Occipital lobe (tissue), 2 donors: ENCODE results near the gene CFAP61. TPM values are rescaled to one million over a fixed set of nuclear protein-coding genes. Genes with fewer than 3 reads are reported as not detected.

Source experiments
- DNase-seq: peaks from one replicate; lab custom pipeline; 2025; lab: John Stamatoyannopoulos, UW
- total RNA-seq: library from RNA; depleted of rRNA; stranded (reverse); fragments of >200 nt; gene quantifications from one replicate; pipeline ENCODE4 v1.2.3, GENCODE V29; 2014

Gene CFAP61
- total RNA-seq, 1 donor from 2014 or later: 3.1 TPM

DNA sequence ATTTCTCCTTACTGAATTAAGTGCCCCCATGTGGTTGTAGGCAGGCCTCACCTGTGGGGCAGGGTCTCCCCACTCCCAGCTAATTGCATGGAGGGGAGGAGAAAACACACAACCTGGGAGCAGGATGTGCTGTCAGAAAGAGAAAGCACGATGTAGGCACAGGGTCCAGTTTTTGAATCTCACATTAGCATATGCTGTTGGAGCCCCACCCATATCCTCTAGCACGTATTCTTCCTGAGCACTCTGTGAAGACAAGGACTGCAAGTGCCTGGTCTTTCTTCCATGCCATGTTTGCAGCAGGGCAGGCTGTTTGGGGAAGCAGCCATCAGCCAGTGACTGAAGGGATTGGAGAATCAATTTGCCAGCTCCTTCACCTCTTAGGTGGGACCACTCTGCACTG is 108.2 kb downstream of the CFAP61 start:
- DNase-seq: no peak

DNA sequence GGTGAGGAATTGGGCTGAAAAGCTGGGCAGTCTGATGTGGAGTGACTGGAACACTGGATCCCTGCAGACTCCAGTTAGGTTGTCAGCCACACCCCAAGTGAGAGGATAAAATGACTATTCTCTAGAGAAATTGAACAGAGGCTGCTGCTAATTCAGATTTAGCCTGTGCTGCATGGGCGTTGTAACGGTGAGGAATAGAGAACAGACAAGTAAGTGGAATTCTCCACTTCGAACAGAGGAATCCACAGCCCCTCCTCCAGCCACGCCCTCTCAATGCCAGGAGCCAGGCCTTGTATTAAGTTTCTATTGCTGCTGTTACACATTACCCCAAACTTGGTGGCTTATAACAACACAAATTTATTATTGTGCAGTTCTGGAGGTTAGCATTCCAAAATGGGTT is 109.3 kb downstream of the CFAP61 start:
- no peak for DNase-seq

DNA sequence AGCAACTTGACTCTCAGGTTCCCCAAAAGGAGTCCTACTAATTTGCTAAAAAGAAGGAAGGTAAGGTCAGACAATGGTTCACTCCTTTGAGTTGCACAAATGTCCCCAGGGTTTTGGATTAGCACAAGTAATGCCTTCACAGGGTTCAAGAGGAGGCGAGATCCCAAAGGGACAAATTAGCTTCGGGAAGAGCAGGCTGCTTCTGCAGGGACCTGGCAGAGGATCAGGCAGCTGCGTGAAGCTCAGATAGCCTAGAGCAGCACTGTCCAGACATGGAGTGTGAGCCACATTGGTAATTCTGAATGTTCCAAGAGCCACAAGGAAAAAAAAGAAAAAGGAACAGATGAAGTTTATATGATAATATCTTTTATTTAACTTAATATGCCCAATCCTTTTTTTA is 115.4 kb downstream of the CFAP61 start:
- DNase-seq: no peak

DNA sequence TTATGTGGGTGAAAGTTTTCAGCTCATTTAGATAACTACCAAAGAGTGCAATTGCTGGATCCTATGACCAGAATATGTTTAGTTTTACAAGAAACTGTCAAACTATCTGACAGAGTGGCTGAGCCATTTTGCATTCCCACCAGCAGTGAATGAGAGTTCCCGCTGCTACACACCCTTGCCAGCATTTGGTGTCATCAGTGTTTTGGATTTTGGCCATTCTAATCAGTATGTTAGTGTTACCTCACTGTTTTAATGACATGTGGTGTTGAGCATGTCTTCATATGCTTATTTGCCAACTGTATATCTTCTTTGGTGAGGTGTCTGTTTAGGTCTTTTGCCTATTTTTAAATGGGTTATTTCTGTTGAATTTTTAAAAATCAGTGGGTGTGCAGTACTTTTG is 120.9 kb downstream of the CFAP61 start:
- no peak for DNase-seq

DNA sequence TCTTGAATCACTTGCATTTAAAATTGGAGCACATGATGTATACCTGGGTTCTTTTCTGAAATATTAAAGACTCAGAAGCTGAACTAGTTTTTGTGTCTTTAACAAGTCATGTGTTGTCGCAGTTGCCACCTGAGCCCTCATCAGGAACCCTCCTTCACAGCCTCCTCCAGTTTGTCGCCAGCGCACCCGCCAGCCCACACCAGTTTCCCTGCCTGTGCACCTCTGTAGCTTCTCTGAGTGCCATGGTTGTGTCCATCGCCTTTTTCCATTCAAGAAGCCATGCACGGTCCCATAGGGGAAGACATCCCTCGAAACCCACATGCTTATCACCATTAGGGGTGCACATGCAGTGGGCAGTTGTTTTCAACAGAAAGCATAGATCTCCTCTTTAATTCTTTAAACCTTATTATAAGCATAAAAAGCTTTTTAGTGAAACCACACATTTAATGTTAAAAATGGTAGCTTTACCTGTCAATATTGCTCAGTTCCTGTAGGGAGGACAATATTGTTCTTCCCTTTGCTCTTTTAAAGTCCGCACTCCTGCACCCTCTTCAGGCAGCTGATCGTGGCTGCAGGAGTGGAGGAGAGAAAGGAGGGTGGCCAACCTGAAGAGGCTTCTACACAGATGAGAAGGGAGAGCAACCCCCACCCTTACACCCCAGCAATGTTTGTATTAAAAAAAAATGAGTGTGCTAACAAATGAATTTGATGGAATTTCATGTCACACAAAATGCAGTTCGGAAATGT is 121.9 kb downstream of the CFAP61 start:
- no peak for DNase-seq

DNA sequence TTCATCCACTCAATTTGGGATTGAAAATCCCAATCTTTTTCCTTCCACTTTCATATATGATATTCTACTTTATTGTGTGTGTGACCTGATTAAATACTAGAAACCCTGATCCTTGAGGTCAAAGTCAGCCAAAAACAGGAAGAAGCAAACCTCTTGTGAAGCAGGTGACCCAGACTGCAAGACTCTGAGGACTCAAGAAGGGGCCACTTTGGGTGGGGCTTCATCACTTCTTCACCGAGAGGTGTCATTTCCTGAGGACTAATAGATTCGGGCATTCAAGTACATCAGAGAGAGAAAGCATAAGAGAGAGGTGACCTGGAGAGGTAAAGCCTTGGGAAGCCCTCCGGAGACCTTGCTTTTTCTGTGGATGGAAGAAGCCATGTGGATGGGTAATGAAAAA is 129.0 kb downstream of the CFAP61 start:
- no peak for DNase-seq

DNA sequence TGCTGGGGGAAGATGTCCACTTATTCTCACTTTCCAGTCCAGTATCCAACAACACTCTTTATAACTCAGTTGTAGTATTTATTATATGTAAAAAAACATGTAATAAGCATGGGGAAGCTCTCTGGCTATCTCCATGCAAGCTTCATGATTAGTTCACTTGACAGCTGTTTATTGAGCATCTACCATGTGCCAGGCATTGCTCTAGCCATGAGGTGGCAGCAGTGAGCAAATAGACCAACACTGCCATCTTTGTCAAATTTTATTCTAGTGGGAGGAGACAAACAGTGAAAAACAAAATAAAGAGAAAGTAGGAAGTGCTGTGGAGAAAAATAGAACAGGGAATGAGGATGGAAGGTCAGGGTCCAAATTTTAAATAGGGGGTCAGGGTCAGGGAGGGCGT is 131.8 kb downstream of the CFAP61 start:
- no peak for DNase-seq

GRCh38 chr20:20184706-20185105 is 132.4 kb downstream of the CFAP61 start:
- DNase-seq: no peak

DNA sequence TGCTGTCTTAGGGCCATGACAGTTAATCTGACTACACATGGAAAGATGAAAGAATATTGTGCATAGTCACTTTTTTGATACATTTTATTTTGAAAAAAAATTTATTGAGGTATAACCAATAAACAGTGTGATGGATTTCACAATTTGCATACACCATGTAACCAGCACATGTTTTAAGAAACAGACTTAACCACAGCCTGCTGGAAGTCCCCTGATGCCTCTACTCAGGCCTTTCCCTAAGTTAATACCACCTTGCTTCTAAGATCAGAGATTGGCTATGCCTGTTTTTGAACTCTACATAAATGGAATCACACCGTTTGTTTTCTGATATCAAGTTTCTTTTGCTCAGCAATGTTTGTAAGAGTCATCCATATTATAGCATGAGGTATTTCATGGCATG is 136.3 kb downstream of the CFAP61 start:
- DNase-seq: no peak

GRCh38 chr20:20192366-20192765 is 140.0 kb downstream of the CFAP61 start:
- DNase-seq: no peak

DNA sequence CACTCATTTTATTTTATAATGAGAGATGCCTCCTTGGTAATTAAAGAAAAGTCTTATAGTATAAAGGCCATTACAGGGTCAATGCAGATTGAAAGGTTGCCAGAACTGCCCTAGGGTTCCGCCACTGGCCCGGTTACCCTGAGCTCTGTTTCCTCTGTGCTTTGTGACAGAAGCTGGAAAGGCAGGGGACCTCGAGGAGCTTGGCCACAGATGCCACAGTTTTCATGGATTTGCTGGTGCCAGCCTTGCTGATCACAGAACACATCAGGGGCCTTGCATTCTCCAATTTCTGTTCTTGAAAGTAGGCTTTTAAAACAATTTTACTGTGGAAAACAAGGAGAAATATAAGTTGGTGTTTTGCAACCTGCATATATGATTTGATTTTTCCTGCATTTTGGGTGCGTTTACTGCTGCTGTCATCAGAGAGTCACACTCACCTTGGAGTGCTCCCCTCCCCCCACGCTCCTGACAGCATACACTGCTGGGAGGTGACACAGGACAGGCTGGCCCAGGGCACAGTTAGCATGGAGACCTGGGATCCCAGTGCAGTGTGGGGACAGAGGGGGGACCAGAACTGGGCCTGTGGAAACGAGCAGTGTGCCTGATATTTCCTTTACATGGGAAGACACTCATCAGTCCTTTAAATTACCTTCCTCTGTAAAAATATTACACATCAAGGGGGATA is 142.8 kb downstream of the CFAP61 start:
- DNase-seq: no peak

- no peak for DNase-seq
Measured at GRCh38 chr20:20196610-20197009, 144.3 kb downstream of the CFAP61 start.

- no peak for DNase-seq
Measured at GRCh38 chr20:20198011-20198410, 145.7 kb downstream of the CFAP61 start.

DNA sequence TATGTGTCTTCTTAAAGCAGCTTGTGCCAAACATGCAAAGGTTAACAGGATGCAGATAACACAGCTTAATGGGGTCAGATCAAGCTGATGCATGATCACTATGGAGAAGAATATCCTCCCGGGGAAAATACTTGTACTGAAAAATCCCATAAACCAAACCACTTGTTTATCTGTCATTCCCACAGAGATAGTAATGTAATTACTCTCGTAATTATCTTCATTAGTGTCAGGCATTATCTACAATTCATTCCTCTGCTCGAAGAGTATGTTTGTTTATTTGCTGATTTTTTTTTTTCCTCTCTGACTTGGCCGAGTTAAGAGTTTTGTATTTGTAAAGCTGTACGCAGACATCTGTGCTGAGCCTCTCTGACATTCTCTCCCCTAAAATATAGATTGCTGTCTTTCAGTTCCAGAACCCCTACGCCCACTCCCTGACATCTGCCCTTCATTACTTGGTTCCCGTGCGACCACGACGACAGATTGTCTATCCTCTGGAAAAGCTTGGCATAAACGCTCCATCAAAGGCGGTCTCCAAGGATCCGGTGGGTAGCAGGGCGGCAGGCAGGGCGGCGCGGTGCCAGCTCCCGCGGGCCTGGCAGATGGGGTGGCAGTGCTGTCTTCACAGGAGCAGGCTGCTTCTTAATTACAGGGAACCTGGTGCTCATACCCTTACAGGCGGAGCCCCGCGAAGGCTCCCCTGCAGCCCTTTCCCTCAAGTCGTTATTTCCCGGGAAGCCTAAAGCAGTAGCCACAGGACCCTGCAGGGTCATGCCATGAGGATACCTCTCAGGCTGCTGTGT is 147.2 kb downstream of the CFAP61 start:
- no peak for DNase-seq

DNA sequence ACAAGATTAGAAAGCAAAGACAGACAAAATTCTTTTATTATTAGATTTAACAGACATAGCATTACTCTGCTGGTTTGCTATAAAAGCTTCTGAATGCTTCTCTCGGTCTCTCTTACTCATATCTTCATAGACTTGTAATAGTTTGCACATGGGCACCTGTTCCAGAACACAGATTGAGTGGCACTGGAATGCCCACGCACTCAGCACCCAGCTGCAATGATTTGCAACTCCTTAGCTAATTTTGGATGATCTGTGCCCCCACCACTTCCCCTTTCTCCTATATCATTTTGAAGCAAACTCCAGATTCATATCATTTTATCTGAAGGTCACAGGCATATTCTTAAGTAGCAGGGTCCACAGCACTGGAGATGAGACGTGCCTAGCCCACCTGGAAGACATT is 148.8 kb downstream of the CFAP61 start:
- no peak for DNase-seq

DNA sequence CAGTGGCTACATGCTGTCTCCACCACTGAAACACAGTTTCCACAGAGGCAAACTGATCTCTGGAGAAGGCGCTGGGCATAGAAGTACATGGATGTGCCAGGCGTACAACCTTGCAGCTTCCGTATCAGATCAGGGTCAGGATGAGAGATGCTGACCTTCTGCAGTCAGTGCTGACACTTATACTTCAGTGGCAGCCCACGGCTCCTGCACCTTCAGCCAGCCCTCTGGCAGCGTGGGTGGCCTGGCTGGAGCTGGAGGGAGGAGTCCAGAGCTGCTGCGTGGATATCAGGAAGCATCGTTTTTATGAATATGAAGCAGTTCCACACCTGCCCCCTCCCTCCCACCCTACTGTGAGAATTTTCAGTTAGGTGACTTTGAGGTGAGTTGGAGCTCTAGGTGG is 149.3 kb downstream of the CFAP61 start:
- DNase-seq: no peak

DNA sequence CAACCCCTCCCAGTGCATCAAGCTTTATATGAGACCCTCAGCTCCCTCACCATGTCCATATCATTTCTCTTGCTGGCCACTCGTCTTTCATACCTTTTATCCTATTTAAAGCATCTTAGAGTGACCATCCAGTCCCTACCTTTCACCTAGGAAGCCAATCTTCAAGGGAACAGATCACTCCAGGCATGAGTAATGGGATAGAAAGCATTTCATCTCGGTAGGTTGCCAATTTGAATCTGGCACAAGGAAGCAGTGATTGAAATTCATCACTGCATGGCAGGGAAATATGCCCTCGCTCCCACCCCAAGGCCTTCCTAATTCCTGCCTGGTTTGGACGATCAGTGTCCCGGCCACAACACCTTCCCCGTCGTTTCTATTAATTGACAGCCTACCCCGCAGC is 150.4 kb downstream of the CFAP61 start:
- no peak for DNase-seq

DNA sequence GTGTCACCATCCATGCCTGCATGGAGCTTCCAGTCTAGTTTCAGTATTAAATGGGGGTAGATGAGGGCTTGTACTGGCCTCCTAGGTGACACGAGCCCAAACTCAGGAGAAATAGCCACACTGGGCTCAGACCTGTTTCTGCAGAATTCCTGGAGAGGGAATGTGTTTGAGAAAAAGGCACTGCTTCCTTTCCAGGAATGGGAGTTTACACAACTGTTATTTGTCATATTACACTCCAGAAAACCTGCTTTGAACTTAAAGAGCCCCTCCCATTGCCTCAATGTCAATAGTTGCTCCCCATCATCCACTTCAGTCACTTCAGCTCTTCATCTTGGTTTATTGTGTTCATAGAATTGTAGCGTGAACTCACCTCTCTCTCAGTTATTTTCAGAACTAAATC is 151.5 kb downstream of the CFAP61 start:
- no peak for DNase-seq

DNA sequence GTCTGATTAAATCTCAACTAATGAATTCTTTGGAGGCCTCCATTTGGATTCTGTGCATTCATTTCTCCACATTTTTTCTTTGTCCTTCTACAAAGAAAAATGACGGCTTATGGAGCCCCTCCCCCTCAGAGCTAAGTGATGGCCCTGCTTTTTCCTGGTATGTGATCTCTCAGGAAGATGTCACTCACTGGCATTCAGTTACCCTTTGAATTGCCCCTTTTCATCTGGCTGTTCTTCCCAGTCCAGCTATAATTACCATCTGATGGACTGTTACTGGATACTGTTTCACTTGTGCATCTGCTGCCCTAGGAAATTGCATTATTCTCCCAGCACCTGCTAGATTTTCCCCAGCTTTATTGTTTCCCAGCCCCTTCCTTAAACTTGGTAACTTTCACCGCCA is 151.9 kb downstream of the CFAP61 start:
- DNase-seq: no peak

DNA sequence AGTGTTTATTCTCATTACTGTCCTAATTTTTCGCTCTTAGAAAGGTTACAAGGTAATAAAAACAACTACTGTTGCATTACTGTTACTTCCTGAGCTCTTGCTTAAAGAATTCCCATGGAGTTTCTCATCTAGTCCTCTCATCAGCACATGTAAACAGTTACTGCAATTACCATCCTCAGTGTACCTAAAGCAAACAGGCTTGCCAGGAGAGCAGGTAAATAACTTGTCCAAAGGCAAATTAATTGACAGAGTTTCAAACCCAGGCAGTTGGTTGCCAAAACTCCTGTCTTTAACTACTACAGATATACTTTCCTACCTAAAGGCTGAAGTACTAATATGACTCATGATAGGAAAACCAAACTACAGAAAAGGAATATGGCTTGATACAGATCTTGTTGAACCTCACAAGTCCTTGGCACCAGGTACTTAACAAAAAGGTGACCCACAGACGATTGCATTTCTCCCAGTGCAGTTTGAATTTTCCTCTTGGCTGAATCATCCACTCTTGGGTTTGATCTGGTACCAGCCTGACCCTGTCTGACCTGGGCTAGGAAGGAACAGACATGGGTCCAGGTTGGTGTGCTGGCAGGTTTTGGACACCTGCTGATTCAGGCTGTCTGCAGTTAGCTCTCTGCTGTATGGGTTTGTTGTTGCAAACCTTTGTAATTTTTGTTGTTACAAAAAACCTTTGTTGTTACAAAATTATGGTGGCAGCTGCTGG is 153.0 kb downstream of the CFAP61 start:
- DNase-seq: no peak

GRCh38 chr20:20205862-20206236 is 153.5 kb downstream of the CFAP61 start:
- no peak for DNase-seq

- DNase-seq: no peak
Measured at GRCh38 chr20:20206788-20207187, 154.5 kb downstream of the CFAP61 start.
